SU-DHL-6 (cell line): Measurements from ENCODE around the gene MEAK7.

Experiments
- H2AFZ ChIP-seq: fragments of 200-600 bp; sonication (generic); 2 replicates; pipeline ENCODE4 v1.6.1; 2014; ENCODE audit warnings: low read depth, mild to moderate bottlenecking, moderate library complexity, mixed read lengths, antibody characterized with exemption, low read length; ENCODE audit not compliant: severe bottlenecking
- H3F3A ChIP-seq: fragments of 200-600 bp; shearing (Covaris generic); 2 replicates; pipeline ENCODE4 v1.6.0; 2016; ENCODE audit warnings: antibody characterized with exemption, mild to moderate bottlenecking; ENCODE audit not compliant: insufficient read depth
- H3K27ac ChIP-seq: fragments of 200-600 bp; sonication (generic); 2 replicates; pipeline ENCODE4 v1.5.1; 2016; ENCODE audit warnings: low read depth, mild to moderate bottlenecking, low read length, moderate library complexity, mixed read lengths
- H3K27me3 ChIP-seq: fragments of 200-600 bp; sonication (generic), shearing (Covaris generic); 2 replicates; pipeline ENCODE4 v1.6.0; 2014; ENCODE audit warnings: mild to moderate bottlenecking, low read length
- H3K36me3 ChIP-seq: fragments of 200-600 bp; sonication (generic); 2 replicates; pipeline ENCODE4 v1.6.1; 2014; ENCODE audit warnings: mild to moderate bottlenecking, low read length, mixed read lengths
- H3K4me2 ChIP-seq: fragments of 300-600, 200-600 bp; shearing (Covaris generic), sonication (generic); 2 replicates; pipeline ENCODE4 v1.6.0; 2014; ENCODE audit warnings: low read length, low read depth, mild to moderate bottlenecking; ENCODE audit not compliant: poor library complexity, severe bottlenecking
- H3K4me3 ChIP-seq: fragments of 200-600 bp; sonication (generic); 2 replicates; pipeline ENCODE4 v1.5.1; 2014; ENCODE audit warnings: antibody characterized with exemption, low read length, mild to moderate bottlenecking, mixed read lengths; ENCODE audit not compliant: insufficient read depth, poor library complexity, severe bottlenecking
- H3K79me2 ChIP-seq: fragments of 200-600 bp; sonication (generic); 2 replicates; pipeline ENCODE4 v1.6.1; 2014; ENCODE audit warnings: mild to moderate bottlenecking, low read length, moderate library complexity; ENCODE audit not compliant: insufficient read depth
- H3K9ac ChIP-seq: fragments of 200-600 bp; sonication (generic); 2 replicates; pipeline ENCODE4 v1.7.0; 2014; ENCODE audit warnings: mild to moderate bottlenecking, low read length
- H3K9me2 ChIP-seq: fragments of 200-600 bp; sonication (generic); replicated peaks from 2 replicates; pipeline ENCODE4 v1.6.1; 2014; ENCODE audit warnings: low read length; ENCODE audit not compliant: insufficient read depth
- H3K9me3 ChIP-seq: fragments of 200-600 bp; sonication (generic); 2 replicates; pipeline ENCODE4 v1.6.1; 2014; ENCODE audit warnings: low read length, mixed read lengths; ENCODE audit not compliant: insufficient read depth
- H4K20me1 ChIP-seq: fragments of 200-600 bp; sonication (generic); 2 replicates; pipeline ENCODE4 v1.6.1; 2014; ENCODE audit warnings: low read depth, mild to moderate bottlenecking, antibody characterized with exemption, low read length, moderate library complexity, mixed read lengths
- CTCF ChIP-seq: fragments of 200-600 bp; sonication (generic); IDR thresholded peaks from one replicate; pipeline ENCODE4 v1.5.1; 2017; ENCODE audit warnings: antibody characterized with exemption, mild to moderate bottlenecking, low read length, moderate library complexity; ENCODE audit not compliant: insufficient read depth, poor library complexity, severe bottlenecking
- EZH2phosphoT487 ChIP-seq: fragments of 200-600 bp; sonication (generic), shearing (Covaris generic); conservative IDR thresholded peaks from 2 replicates; pipeline ENCODE4 v1.6.1; 2018; ENCODE audit warnings: mild to moderate bottlenecking, antibody characterized with exemption, low read length, moderate library complexity, mixed read lengths

Gene MEAK7

GRCh38 chr16:84497418-84498222 lies 6.8 kb downstream of the MEAK7 start:
- no peak overlapping the region for H3K9ac ChIP-seq
- no peaks in the 10 kb centered on the region for H3K79me2 ChIP-seq
- no peak overlapping the region for H3K27ac ChIP-seq
- H3K36me3 ChIP-seq, result peaks cover 25% of the 10 kb centered on the region
- H3K9me2 ChIP-seq, result no peaks in the 10 kb centered on the region
- H3K4me3 ChIP-seq, result no peak overlapping the region
- no peaks in the 10 kb centered on the region for H4K20me1 ChIP-seq
- no peak overlapping the region for H3K4me2 ChIP-seq
- peaks cover 12% of the 10 kb centered on the region for H3K9me3 ChIP-seq
- H2AFZ ChIP-seq, result no peak overlapping the region
- H3F3A ChIP-seq, result no peaks in the 10 kb centered on the region
- TF ChIP-seq CTCF, result no peak
- H3K27me3 ChIP-seq, result no peaks in the 10 kb centered on the region

DNA sequence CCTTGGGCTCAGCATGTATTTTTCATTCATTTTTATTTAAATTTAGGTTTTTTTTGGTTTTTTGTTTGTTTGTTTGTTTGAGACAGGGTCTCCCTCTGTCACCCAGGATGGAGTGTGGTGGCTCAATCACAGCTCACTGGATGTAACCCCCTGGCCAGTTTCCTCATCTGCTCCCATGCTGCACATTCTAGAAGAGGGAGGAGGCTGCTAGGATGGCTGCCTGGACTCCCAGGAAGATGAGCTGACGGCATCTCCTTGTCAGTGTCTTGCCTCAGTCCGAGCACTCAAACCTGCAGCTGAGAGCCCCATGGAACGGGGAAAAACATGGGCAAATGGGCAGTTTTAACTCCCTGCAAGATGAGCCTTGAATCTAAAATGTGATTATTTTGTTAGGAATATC lies 7.5 kb downstream of the MEAK7 start:
- peaks cover 12% of the 10 kb centered on the region for H3K9me3 ChIP-seq
- no peak overlapping the region for H2AFZ ChIP-seq
- H3K4me3 ChIP-seq, result no peak overlapping the region
- H3K9me2 ChIP-seq, result no peaks in the 10 kb centered on the region
- H3K4me2 ChIP-seq, result no peak overlapping the region
- no peak overlapping the region for H3K9ac ChIP-seq
- no peaks in the 10 kb centered on the region for H3K79me2 ChIP-seq
- no peaks in the 10 kb centered on the region for H3K27me3 ChIP-seq
- no peaks in the 10 kb centered on the region for H3F3A ChIP-seq
- TF ChIP-seq EZH2phosphoT487 (no peak), CTCF (no peak)
- peaks cover 26% of the 10 kb centered on the region for H3K36me3 ChIP-seq
- H4K20me1 ChIP-seq, result no peaks in the 10 kb centered on the region
- no peak overlapping the region for H3K27ac ChIP-seq

- Histone ChIP-seq H3K9me2 (no peaks in the 10 kb centered on the region), H3K4me2 (no peak overlapping the region), H3K27me3 (no peaks in the 10 kb centered on the region), H3K79me2 (no peaks in the 10 kb centered on the region), H3K27ac (no peak overlapping the region), H4K20me1 (no peaks in the 10 kb centered on the region), H3K4me3 (no peak overlapping the region), H3K9me3 (peaks cover 12% of the 10 kb centered on the region), H2AFZ (no peak overlapping the region), H3K9ac (no peak overlapping the region), H3K36me3 (peaks cover 26% of the 10 kb centered on the region), H3F3A (no peaks in the 10 kb centered on the region)
- TF ChIP-seq CTCF (no peak), EZH2phosphoT487 (no peak)
These were observed 9.0 kb downstream of the MEAK7 start for GRCh38 chr16:84495506-84495905.
